GM18861 (cell line): ENCODE measurements around the gene EFNA2.
"Not testable (repeated sequence)": the region's sequence is repeated elsewhere in the genome, so short reads cannot be mapped to it uniquely, and the experiment has no call there.

Source experiments
- ATAC-seq: cut with Tn5 transposase; IDR thresholded peaks from one replicate; pipeline ENCODE4 v1.9.1; 2021; ENCODE audit not compliant: unreplicated experiment

Gene EFNA2

DNA sequence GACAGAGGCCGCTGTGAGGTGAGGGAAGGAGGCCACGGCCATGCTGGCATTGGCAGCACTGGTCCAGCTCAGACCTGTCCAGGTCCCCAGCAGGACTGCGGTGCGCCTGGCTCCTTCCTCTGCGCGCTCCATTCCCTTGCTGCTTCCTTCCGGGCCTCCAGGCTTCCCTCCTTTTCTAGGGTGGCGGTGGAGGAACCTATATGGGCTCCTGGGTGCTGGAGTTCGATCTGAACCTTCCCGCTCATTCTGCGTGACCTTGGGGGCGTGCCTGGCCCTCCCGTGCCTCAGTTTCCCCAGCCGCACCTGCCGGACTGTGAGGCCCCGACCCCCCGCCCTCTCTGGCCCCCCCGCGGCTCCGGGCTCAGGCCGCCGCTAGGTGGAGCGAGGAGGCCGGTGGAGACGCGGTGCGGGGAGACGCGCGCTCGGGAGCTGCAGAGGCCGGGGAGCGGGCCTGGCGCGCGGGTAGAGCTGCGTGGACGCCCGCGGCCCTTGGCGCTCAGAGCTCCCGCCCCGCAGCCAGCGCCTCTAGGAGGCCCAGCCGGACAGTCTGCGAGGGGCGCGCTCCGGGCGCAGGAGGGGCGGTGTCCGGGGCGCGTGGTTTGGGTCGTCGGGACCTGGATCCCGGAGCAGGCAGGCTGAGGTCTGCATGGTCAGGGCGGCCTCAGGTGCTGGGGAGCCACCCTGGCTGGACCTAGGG, 29.9 kb downstream of the EFNA2 start:
- ATAC-seq: no peak

DNA sequence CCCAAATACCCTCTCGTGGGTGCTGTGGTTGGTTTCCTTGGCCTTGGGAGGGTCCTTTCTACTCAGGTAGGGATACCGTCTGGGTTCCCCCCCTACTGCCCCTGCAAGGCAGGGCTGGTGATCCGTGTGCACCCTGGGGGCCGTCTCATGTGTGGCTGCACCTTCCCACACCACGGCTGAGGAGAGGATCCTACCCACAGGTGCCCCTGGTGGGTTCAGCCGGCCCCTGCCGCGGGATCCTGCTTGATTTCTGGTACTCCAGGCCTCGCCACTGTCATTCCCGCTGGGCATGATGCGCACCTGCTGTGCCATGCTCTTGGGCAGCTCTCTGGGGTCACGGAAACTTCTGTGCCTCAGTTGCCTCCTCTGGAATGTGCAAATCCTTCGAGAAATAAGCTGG, 30.8 kb downstream of the EFNA2 start:
- no peak for ATAC-seq

DNA sequence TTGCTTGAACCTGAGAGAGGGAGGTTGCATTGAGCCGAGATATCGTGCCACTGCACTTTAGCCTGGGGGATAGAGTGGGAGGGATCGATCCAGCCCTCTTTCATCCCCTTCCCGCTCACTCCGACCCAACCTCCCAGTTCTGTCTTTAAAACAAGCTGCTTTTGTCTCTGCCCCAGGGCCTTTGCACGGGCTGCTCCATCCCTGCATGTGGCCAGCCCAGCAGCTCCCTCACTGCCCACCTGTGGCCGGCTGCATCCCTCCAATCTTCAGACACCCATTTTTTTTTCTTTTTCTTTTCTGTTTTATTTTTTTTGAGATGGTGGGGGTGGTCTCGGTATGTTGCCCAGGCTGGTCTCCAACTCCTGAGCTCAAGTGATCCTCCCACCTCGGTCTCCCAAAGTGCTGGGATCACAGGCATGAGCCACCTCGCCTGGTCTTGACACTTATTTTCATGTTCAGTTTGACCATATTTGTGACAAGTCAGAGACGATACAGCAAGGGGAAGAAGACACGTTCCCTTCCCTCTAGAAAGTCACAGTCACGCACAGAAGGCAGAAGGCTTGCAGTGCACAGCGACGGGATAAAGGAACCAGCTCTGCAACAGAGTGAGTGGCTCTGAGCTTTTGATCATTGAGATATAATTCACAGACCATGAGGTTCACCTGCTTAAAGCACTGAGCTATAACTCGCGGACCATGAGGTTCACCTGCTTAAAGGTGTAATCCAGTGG, 31.8 kb downstream of the EFNA2 start:
- no peak for ATAC-seq

DNA sequence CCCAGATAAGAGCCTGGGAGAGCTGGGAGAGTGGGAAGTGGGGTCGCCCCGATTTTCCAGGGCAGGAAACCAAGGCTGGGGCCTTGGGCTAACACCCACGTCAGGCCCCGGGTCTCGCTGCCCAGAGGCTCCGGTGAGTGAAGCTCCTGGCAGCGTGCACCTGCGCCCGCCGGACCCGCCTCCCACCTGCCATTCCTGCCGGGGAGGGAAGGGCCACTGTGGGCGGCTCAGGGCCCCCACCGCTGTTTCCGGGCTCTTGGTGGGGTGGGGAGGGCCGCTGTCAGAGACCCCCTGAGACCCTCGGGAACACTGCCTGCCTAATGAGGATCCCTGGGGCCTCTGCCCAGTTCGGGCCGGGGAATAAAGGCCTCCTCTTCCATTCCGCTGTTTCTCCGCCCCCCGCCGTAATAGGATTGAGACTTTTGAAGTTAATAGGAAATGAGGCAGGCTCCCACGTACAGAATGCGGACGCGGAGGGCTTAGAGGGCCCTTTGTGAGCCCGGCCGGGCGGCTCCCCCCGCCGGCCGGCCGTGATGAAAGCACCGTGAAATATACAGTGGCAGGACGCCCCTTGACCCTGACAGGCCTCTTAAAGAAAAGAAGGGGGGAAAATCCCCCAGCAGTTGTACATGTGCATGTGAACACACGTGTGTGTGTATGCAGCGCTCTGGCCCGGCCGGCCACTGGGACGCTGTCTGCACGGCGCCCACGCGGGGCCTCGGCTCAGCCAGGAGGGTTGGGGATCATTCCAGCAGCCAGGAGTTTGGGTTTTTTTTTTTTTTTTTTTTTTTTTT, 33.2 kb downstream of the EFNA2 start:
- ATAC-seq: no peak

DNA sequence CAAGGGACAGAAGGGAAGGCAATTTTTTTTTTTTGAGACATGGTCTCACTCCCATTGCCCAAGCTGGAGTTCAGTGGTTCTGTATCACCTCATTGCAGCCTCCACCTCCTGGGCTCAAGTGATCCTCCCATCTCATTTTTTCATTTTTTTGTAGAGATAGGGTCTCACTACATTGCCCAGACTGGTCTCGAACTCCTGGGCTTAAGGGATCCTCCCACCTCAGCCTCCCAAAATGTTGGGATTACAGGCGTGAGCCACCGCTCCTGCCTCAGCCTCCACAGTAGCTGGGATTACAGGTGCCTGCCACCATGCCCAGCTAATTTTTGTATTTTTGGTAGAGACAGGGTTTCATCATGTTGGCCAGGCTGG, 34.6 kb downstream of the EFNA2 start:
- ATAC-seq: not testable (repeated sequence)

DNA sequence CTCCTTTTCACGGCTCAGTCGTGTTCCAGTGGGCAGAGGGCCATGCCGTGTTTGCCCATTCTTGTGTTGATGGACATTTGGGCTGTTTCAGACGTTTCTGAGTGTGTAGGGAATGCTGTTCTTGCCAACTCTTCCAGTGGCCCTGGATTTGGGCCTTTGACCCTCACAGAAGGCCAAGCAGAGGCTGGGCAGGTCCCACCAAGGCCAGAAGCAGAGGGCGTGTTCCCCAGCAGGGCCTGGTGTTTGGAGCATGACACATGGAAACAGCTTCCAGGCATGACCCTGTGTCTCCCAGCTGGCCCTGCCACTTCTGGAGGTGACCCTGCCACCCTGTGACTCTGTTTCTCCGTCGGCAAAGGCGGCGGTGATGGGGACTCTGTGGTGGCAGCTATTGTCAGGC, 35.9 kb downstream of the EFNA2 start:
- no peak for ATAC-seq

DNA sequence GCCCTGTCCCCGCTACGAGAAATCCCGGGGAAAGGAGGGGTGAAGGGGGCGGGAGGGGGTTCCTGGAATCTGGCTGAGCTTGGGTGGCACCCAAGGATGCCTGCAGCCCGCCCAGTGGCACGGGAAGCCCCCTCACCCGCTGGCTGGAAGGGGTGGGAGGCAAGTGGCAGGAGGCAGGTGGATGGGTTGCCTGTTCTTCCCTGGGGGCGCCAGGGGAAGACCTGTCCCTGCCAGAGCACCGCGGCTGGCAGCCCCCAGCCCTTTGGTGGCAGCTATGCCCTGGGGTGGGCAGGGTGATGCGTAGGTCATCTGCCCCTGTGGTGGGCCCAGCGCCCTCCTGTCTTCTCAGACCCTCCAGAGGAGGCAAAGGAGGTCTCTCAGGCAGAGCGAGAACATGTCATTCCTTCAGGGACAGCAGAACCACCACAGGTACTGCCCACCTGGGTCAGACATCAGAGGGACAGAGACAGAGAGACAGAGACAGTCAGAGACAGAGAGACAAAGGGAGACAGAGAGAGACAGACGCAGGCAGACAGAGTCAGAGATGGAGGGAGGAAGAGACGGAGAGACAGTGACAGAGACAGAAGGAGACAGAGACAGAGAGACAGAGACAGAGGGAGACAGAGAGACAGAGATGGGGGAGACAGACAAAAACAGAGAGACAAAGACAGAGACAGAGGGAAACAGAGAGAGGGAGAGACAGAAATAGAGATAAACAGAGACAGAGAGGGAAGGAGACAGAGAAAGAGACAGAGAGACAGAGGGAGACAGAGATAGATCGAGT, 36.7 kb downstream of the EFNA2 start:
- ATAC-seq: no peak

DNA sequence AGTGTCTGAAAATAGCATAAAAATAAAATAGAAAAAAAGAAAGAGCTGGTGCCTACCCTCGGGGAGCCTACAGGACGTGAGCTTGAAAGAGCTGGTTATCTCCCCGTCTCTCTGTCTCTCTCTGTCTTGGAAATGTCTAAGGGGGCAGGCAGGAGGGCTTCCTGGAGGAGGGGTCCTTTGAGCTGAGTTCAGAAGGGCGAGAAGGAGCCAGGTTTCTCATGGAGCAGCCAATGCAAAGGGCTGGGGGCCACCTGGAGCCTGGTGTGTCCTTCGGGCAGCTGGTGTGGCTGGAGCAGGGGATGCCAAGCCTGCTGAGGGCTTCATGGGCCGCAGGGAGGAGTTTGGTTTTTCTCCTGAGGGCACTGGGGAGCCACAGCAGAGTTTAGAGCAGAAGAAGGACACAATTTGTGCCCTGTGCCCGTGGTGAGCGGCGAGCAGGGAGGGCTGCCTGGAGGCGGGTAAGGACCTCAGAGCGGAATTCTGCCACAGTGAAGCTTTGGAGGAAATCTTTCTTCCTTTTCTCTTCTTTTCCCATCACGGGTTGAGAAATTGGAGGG, 38.7 kb downstream of the EFNA2 start:
- no peak for ATAC-seq

DNA sequence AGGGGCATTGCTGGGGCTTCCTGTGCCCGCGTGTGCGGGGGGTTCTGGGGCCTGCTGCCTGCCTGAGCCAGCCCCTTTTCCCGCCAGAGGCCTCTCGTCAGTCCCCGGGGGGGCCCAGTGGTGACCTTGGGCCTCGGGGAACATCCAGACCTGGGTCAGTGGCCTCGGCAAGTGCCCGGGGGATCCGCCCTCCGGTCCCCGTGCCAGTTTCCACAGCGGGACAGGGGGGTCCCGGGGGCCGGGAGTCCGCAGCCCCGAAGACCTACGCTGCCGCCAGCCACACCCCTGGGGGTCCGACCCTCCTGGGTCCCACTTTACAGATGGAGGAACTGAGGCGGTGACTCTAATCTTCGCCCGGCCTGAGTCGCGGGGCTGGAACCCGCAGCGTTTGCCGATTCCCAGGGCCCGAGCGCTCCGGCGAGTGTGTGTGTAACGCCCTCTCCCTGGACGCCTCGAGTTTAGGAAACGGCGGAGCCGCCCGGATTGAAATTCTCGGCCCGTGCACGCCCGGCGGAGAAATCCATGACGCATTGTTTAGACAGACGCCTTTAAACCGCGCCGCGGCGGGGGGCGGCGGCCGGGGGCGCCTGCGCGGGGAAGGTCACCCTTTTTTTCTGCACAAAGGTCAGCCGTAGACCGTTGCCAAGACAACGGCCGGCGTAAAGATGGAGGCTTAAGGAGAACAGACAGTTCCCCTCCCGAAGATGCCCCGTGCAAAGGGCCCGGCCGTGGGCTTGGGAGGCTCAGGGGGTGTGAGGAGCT, 39.3 kb downstream of the EFNA2 start:
- ATAC-seq: no peak

DNA sequence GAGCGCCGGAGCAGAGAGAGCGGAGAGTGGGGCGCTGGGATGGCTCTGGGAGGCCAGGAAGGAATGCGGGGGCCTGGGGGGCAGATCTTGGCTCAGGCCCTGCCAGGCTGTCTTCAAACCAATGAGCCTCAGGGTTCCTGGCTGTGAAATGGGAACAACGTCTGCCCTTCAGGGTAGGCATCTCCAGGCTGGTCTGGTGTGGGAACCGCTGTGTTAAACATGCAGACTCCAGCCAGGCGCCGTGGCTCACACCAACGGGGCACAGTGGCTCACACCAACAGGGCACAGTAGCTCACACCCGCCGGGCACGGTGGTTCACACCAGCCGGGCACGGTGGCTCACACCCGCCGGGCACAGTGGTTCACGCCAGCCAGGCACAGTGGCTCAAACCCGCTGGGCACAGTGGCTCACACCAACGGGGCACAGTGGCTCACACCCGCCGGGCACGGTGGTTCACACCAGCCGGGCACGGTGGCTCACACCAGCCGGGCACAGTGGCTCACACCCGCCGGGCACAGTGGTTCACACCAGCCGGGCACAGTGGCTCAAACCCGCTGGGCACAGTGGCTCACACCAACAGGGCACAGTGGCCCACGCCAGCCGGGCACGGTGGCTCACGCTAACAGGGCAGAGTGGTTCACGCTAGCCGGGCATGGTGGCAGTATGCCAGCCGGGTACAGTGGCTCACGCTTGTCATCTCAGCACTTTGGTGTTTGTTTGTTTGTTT, 40.1 kb downstream of the EFNA2 start:
- no peak for ATAC-seq

DNA sequence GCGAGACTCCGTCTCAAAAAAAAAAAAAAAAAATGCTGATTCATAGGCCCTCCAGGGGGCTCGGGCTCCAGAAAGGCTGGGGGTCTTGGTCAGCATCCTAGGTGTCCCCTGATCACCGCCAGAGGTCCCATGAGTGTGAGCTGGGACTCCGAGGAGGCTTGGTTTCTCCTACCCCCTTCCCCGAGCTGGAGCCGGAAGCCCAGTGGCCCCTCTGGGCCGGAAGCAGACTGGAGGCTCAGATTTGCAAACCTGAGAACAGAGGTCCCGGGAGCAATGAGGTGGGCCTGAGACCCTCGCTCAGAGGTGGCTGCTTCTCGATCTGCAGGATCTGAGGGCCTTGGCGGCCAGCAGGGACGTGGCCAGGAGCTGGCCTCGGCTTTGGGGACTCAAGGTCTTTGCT, 41.5 kb downstream of the EFNA2 start:
- ATAC-seq: no peak

DNA sequence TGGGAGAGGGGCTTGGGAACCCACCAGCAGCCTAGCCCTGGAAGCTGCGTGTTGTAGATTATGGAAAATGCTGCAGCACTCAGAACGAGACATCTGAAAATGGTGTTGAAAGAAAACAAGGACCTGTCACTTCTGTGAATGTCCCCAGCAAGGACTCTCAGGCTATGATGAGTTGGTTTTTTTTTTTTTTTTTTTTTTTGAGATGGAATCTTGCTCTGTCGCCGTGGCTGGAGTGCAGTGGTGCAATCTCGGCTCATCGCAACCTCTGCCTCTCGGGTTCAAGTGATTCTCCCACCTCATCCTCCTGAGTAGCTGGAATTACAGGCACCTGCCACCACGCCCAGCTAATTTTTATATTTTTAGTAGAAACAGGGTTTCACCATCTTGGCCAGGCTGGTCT, 46.5 kb downstream of the EFNA2 start:
- not testable (repeated sequence) for ATAC-seq

DNA sequence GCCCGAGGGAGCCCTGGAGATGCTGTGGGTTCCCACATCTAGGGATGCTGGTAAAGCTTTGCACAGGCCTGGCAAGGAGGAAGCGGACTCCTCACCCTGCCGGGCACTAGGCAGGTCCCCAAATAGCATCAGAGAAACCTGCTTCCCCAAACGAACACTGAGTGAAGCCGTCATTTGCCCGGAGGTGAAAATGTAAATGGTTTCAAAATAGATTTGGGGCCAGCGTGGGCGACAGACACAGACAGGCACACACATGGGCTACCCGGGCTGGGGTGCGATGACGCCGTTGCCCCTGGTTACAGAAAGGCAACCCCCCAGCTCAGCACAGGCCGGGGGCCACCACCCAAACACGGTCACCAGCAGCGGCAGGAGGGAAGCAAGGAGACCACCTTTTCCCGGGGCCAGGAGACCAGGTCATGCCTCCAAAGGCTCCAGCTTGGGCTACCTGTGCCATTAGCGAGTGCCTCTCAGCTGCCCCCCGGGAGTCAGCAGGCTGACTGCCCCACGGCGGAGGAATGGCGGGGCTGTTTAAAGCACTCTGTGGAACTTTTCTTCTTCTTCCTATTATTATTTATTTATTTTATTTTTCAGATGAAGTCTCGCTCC, 50.5 kb downstream of the EFNA2 start:
- ATAC-seq: no peak

DNA sequence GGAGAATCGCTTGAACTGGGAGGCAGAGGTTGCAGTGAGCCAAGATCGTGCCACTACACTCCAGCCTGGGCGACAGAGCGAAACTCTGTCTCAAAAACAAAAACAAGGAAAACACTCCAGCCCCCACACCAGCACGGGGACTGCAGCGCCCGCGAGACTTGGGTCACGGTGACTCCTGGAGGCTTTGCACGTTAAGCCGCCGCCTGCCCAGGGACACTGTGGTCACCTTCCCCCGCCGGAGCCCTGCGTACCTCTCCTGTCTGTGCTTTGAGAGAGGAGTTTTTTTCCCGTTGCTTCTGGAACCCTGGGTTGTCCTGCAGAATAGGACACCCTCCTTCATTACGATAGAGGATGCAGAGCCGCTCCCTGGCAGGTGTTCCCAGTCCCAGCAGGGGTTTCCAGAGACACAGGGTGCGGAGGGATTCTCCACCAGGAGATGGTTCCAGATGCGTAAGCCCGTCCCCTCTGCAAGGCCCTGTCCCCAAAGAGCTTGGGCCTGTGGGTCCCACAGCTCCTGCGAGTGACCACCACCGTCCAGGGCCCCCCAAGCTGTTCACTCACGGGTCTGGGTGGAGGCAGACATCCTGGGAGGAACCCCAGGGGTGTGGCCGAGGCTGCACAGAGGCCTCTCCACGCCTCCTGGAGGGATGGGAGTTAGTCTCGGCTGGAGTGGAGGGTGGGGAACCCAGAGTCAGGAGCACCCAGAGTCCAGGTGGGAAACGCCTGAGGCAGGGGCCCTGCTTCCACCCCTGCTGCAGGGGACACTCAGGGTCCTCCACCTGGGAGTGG, 55.2 kb downstream of the EFNA2 start:
- no peak for ATAC-seq

DNA sequence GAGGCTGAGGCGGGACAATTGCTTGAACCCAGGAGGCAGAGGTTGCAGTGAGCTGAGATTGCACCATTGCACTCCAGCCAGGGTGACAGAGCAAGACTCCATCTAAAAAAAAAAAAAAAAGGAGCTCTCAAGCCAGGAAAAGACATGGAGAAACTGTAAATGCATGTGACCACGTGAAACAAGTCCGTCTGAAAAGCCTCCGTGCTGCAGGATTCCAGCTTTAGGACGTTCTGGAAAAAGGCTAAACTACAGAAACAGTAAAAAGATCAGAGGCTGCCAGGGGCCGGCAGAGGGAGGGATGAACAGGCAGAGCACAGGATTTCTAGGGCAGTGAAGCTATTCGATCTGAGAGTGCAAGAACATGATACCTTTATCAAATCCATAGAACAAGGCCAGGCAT, 57.4 kb downstream of the EFNA2 start:
- ATAC-seq: no peak

DNA sequence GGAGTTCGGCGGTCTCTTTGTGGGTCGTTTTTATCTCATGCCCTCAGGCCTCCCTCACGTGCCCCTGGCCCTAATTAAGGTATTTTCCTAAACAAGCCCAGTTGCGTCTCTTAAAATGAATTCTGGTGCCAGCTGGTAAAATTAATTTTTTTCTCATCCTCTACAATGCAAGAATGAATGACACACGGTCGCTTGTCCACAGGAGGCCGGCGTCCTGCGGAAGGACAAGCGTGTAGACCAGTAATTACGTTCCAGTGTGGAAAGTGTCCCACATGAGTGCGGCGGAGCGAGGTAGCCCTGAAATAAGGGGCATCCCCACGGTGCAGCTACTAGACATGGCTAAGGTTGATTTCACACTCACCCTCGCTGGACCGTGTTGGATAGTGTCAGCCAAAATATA, 63.5 kb downstream of the EFNA2 start:
- ATAC-seq: no peak

DNA sequence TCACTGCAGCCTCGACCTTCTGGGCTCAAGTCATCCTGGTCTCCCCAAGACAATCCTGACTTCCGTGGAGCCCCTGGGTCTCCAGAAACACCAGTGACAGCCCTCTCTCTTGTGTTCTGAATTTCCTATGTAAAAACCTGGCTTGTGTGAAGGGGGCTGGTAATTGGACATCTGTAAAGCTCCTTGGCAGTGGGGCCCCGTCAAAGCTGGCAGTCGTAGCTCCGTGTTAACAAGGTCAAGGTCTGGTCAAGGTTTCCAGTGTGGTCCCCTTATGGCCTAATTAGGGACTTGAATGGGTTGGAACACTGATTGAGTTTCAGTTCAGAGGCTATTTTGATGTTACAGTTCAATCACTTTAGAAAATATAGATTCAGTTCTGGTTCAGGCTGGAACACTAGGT, 65.2 kb downstream of the EFNA2 start:
- no peak for ATAC-seq
